DMS53 (cell line): ENCODE measurements around the gene LSM7.
A peak's percentile ranks its signal among the peaks of the same experiment; 100 is the strongest.

ENCODE experiments used
- DNase-seq: peaks from one replicate; lab custom pipeline; 2025; lab: John Stamatoyannopoulos, UW

Gene LSM7

GRCh38 chr19:2323707-2324106 is 4.7 kb downstream of the LSM7 start:
- DNase-seq = no peak

DNA sequence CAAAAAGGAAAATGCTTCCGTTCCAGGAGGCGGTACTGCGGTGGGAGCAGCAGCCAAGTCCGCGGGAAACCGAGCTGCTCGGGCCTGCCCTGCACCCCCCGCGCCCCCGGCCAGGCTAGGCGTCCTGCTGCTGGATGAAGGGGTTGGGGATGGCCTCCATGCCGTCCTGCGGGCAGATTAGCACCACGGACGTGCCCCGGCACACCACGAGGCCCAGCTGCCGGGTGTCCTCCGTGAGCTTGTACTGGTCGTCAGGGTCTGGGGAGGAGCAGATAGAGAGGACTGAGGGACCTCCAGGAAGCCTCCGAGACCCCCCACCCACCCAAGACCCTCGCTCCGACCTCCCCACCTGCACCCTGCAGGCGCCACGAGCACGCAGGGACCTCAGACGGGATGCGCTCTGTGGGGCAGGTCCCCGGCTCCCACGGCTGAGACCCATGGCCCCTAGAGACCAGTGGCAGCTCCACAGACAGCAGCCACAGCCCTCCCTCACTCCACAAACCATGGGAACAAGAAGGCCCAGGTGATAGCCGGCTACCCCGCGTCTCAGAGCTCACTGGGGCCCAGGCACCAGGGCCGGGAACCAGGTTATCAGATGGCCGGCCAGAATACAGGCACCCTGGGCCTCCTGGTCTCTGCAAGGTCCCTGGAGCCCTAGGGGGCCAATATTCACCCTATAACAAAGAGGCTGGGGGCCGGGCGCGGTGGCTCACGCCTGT is 6.7 kb downstream of the LSM7 start:
- no peak for DNase-seq

GRCh38 chr19:2320939-2321338 is 7.4 kb downstream of the LSM7 start:
- no peak for DNase-seq

- peak; percentile 19 for DNase-seq
Measured at GRCh38 chr19:2320049-2320448, 8.3 kb downstream of the LSM7 start.

- DNase-seq = no peak
Measured at GRCh38 chr19:2319551-2319950, 8.8 kb downstream of the LSM7 start.

DNA sequence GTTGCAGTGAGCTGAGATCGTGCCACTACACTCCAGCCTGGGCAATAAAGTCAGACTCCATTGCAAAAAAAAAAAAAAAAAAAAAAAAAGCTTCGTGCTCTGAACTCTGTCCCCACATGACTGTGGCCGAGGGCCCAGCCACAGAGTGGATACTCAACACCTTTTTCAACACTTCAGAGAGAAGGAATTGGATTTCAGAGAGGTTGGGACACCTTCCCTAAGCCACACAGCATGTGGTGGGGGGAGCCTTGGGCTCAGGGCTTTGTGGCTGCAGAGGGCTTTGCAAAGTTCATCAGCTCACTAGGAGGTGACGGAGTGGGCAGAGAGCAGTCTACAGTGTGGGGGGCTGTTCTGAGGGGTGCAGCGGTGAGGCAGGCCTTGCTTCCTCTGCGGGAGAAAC is 9.5 kb downstream of the LSM7 start:
- DNase-seq = no peak

DNA sequence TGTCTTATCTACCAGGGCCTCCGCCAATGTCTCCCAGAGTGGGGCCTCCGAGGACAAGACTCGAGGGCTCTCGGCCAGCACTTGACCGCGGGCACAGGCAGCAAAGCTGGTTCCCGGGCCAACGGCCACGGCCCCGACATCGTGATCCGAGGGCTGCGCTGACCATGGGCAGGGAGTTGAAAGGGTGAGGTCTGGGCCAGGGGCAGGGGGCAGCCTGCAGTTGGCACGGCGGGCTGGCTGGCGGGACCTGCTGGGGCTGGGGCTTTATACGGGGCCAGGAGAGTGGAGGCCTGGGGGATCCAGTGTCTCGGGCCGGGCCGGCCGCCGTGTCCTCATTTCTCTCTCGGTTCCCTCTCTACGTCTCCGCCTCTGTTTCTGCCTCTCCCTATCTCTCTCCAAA is 10.6 kb downstream of the LSM7 start:
- DNase-seq = no peak

GRCh38 chr19:2317300-2317699 is 11.1 kb downstream of the LSM7 start:
- no peak for DNase-seq

GRCh38 chr19:2315818-2316353 is 12.5 kb downstream of the LSM7 start:
- DNase-seq = peak; percentile 77

GRCh38 chr19:2315121-2315817 is 13.1 kb downstream of the LSM7 start:
- no peak for DNase-seq

DNA sequence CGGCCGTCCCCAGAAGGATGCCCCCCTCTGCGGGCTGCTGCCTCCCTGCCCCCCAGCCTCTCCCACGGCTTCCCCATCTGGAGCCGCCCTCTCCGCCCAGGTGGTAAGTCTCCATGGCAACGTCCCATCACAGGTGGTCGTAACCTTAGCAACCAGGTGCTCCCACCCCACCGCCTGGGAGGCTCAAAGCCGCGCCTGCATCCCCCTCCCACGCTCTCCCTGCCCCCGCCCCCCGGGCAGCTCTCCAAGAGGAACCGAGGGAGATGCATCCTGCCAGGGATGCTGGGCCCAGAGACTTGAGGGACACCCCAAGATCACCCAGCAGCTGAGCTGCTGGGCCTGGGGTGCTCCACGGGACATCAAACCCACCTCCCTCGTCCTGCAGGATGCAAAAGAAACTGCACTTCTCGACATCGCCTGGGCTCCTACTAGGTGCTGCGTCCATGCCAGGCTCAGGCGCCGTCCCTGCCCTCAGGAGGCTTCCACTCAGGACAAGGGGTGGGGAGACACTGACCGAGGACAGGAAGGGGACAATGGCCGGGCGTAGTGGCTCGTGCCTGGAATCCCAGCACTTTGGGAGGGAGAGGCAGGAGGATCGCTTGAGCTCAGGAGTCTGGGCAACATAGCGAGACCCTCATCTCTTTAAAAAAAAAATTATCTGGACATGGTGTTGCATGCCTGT is 15.4 kb downstream of the LSM7 start:
- DNase-seq = peak; percentile 25

- DNase-seq = no peak
Measured at GRCh38 chr19:2311093-2311492, 17.3 kb downstream of the LSM7 start.

GRCh38 chr19:2309734-2310362 is 18.5 kb downstream of the LSM7 start:
- DNase-seq = peak; percentile 72

GRCh38 chr19:2308114-2308556 is 20.3 kb downstream of the LSM7 start, which contains the start of gene LINGO3:
LINGO3 (minus strand) TSS chr19:2308154; CDS start chr19:2291776, 16,378 bp downstream.
- DNase-seq = peak; percentile 70

DNA sequence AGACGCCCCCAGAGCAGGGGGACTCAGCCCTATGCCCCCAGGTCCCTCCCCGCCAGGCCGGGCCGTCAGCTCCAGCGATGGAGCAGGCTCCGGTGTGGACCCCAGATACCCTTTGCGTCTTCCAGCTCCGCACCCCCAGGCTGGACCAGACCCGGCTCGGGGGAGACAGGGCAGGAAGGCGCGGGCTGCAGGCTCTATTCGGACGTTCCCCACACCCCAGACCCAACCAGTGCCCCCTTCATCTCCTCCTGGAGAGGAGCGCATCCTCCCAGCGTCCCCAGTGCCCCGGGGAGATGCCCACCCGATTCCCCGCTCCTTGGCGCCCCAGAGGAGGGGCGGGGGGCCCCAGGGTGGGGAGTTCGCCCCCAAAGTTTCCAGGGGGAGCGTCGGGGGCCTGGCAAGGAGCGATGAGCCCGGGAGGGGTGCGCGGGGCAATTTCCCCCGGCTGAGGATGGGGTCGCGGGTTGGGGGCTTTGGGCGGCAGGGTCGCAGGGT is 20.8 kb downstream of the LSM7 start:
- DNase-seq = no peak

- no peak for DNase-seq
Measured at GRCh38 chr19:2306971-2307370, 21.4 kb downstream of the LSM7 start.

GRCh38 chr19:2306281-2306806 is 22.0 kb downstream of the LSM7 start:
- no peak for DNase-seq

DNA sequence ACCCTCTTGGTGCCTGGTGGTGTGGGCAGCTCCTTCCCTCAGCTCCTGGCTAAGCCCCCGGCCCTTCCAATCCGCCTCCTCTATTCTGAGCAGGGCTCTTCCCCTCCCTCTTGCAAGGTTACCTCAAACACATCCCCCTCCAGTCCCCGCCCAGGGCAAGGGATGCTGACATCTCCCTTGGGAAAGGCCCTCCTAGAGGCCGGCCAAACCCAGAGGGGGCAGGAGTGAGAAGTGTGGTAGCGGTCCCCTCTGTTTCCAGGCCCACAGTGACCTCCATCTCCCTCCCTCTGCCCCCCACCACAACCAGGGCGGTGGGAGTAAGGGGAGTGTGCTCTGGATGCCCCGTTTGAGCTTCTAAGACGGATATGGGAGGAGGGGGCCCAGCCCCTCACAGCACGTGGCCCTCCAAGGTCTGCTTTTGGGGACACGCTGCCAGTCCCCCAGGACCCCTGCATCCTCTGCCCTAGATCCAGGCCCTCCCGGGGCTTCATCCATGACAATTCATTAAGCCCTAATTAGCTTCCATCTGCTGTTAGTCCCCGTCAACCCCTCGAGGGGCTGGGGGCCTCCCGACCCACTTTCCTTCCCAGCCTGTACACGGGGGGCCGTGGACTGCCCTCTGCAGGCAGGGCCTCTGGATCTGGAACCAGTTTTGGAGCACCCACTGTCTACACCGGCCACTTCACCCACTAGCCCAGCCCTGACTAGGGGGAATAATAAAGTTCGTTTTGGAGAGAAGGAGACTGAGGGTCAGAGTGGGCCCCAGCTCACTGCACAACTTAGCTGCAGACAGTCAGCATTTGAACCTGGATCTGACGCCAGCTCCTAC is 22.7 kb downstream of the LSM7 start:
- DNase-seq = no peak

GRCh38 chr19:2303211-2303798 is 25.1 kb downstream of the LSM7 start:
- DNase-seq = no peak
